ENCODE data around the gene ETV5.

The ETV5 gene

GRCh38 chr3:186070133-186070532 is 38.8 kb downstream of the ETV5 start:
- no peak for DNase-seq (ENCODE audit: low read depth in 2 of 2, low spot score in 1 of 2)

DNA sequence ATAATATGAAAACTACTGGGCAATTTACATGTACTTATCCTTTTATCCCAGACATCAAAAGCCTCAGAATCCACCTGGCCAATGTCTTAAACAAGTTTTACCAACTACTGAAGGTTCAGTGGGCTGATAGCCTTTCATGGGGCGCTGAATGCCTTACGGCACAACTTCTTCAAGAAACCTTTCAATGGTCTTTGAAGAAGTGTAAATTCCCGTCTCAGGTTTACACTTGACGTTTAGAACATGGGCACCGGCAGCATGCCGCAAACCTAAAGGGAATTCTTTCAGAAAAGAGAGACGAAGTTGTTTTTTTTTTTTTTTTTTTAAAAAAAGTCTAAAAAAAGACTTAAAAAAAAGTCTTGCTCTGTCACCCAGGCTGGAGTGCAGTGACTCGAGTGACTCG is 39.7 kb downstream of the ETV5 start:
- DNase-seq (ENCODE audit: low read depth in 2 of 2, low spot score in 1 of 2), result no peak

- DNase-seq (ENCODE audit: low read depth in 2 of 2, low spot score in 1 of 2), result no peak
These were observed 40.7 kb downstream of the ETV5 start for GRCh38 chr3:186068243-186068552.

DNA sequence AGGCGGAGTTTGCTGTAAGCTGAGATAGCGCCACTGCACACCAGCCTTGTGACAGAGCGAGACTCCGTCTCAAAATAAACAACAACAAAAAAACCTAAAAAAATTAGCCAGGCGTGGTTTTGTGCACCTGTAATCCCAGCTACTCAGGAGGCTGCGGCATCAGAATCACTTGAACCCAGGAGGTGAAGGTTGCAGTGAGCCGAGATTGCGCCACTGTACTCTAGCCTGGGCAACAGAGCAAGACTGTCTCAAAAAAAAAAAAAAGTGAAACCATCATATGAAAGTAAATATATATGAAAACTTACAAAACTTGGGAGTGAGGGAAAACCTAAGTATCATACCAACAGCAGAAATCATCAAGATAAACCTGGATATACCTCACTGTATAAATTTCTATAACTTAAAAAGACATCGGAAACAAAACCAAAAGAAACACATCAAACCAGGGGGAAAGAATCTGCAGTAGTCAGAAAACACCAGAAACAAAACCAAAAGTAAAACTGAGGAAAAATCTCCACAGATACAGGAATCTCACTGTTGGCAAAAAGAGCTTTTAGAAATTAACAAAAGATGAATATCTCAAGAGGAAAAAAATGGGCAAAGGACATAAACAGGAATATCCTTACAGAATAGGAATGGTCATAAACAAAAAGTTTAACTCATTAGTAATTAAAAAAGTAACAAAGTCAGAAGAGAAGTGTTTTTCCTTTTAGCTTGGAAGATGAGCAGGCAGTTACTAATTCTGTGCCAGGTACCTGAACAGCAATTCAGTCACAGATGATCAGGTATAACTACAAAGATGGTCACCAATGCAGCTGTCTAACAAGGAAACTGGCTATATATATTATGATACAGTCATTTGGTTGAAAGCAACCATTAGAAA is 41.3 kb downstream of the ETV5 start:
- no peak for DNase-seq (ENCODE audit: low read depth in 2 of 2, low spot score in 1 of 2)

GRCh38 chr3:186060222-186060621 is 48.7 kb downstream of the ETV5 start:
- no peak for DNase-seq (ENCODE audit: low read depth in 2 of 2, low spot score in 1 of 2)

GRCh38 chr3:186059192-186059591 is 49.7 kb downstream of the ETV5 start:
- DNase-seq (ENCODE audit: low read depth in 2 of 2, low spot score in 1 of 2), result no peak

GRCh38 chr3:186058225-186058624 is 50.7 kb downstream of the ETV5 start:
- DNase-seq (ENCODE audit: low read depth in 2 of 2, low spot score in 1 of 2), result no peak

- no peak for DNase-seq (ENCODE audit: low read depth in 2 of 2, low spot score in 1 of 2)
These were observed 51.3 kb downstream of the ETV5 start for GRCh38 chr3:186057594-186057993.

GRCh38 chr3:186054792-186055352 is 54.0 kb downstream of the ETV5 start:
- no peak for DNase-seq (ENCODE audit: low read depth in 2 of 2, low spot score in 1 of 2)

DNA sequence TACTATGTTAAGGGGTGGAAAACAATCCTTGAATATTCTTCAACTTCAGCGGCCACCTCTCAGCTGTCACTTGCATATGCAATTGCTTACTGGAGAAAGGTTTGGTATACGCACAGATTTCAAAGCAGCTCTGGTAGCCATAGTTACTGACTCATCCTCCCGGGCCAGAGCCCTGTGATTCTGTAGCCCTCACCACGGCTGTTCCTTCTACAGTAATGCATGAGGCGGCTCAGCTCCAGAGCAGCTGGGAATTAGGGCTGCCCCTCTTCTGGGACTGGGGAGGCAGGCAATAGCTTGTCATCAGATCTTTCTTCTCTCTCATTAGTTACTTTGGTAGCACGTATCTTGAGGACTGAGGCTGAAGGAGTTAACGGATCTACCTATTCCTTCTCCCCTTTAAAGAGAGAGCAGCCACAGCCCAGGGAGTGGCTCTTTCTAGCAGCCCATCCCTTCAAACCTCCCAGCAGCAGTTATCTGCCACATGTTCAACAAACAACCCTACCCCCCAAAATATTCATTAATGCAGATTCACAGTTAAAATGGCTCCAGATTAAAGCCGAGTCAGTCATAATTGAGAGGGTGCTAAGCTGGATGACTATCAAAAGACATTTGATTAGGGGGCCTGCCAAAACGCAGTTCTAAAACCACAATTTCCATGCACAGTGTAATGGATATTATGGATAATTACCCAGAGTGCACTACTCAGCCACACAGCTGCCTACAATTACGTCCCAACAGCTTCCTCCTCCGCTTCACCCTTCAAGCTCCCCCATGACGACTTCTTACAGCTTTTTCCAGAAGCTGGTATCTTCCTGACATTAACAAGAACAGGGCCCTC is 54.7 kb downstream of the ETV5 start:
- DNase-seq (ENCODE audit: low read depth in 2 of 2, low spot score in 1 of 2), result no peak

- DNase-seq (ENCODE audit: low read depth in 2 of 2, low spot score in 1 of 2), result no peak
These were observed 56.6 kb downstream of the ETV5 start for GRCh38 chr3:186052096-186052840.

DNA sequence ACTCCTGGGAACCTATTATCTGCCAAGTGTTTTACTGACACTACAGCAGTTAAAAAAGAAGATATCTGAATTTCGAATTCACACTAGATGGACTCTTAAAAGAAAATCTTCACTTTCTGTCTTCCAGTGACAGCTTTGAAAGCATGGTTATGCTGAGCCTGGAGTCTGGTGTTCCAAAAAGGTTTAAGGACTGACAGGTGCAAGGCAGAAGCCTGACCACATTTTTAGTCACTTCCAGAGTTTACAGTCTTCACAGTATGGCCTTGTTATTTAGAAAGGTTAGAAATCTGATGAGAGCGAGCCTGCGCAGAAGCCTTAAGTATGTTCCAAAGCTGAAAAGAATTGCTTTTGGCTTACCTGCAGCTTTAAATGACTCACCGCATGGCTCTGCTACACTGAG is 59.9 kb downstream of the ETV5 start:
- no peak for DNase-seq (ENCODE audit: low read depth in 2 of 2, low spot score in 1 of 2)

DNA sequence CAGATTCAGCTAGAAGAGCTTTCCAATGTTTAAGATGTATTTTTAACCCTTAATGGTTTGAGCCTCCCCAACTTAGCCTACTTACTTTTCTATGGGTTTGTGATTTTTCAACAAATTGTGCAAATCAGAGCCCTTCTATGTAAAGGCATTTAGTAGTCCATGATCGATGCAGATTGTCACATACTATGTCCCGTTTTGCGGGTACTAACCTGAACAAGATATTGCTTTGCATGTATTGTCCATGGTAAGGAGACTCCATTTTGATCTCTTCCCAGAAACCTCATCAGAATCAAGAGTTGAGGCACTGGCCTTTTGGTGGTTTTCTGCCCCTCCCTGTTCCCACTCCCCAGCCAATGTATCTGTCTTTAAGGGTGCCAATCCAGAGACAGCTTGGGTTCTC is 60.8 kb downstream of the ETV5 start:
- DNase-seq (ENCODE audit: low read depth in 2 of 2, low spot score in 1 of 2), result no peak

GRCh38 chr3:186046838-186047237 is 62.1 kb downstream of the ETV5 start:
- DNase-seq (ENCODE audit: low read depth in 2 of 2, low spot score in 1 of 2), result no peak

GRCh38 chr3:186044968-186045367 is 63.9 kb downstream of the ETV5 start:
- DNase-seq (ENCODE audit: low read depth in 2 of 2, low spot score in 1 of 2), result no peak

- DNase-seq (ENCODE audit: low read depth in 2 of 2, low spot score in 1 of 2), result no peak
These were observed 64.5 kb downstream of the ETV5 start for GRCh38 chr3:186044427-186044826.

GRCh38 chr3:186042521-186043202 is 66.2 kb downstream of the ETV5 start:
- DNase-seq (ENCODE audit: low read depth in 2 of 2, low spot score in 1 of 2), result no peak

- no peak for DNase-seq (ENCODE audit: low read depth in 2 of 2, low spot score in 1 of 2)
These were observed 66.9 kb downstream of the ETV5 start for GRCh38 chr3:186042036-186042435.

DNA sequence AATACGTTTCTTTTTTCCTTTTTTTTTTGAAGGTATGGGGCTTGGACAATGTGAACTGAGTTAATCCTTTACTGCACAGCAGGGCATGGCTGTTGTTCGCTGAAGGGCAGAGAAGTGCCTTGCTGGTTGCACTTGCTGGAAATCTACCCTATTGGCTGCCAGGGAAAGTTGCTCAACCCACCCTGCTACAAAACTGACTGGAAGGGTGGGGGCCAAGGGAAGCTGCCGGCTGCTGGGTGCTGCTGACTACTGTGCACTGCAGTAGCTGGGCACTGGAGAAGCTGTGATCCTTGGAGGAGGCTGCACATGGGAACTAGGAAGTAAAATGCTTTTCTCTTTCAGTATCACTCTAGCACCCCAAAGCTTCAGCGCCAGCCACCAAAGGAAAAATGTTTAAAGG is 70.5 kb downstream of the ETV5 start:
- no peak for DNase-seq (ENCODE audit: low read depth in 2 of 2, low spot score in 1 of 2)

GRCh38 chr3:186035277-186035676 is 73.6 kb downstream of the ETV5 start:
- DNase-seq (ENCODE audit: low read depth in 2 of 2, low spot score in 1 of 2), result no peak

- DNase-seq (ENCODE audit: low read depth in 2 of 2, low spot score in 1 of 2), result no peak
These were observed 76.6 kb downstream of the ETV5 start for GRCh38 chr3:186032321-186032720.
